Activated CD4-positive, alpha-beta memory T cell treated with anti-CD3 and anti-CD28 coated beads, Interleukin-2, amount 10 ng/mL, durations not matched to agents 7 days and 5 days (primary cell): Measurements from ENCODE around the gene ZC3HAV1L. TPM values are rescaled to one million over a fixed set of nuclear protein-coding genes. Genes with fewer than 3 reads are reported as not detected.
"Not testable (repeated sequence)": the region's sequence is repeated elsewhere in the genome, so short reads cannot be mapped to it uniquely, and the experiment has no call there.

Experiments used
- CTCF ChIA-PET: fragments of 350-600 bp; sonication (Branson Sonifier 250); formaldehyde crosslinking; loops from one replicate; lab custom pipeline; 2021; ENCODE audit warnings: antibody characterized with exemption, inconsistent platforms; lab: Charles Lee
- POLR2A ChIA-PET: fragments of 350-600 bp; sonication (Branson Sonifier 250); formaldehyde crosslinking; loops from one replicate; lab custom pipeline; 2021; ENCODE audit warnings: antibody characterized with exemption; lab: Charles Lee
- DNase-seq: peaks from one replicate; pipeline ENCODE4 v3.0.0-alpha.2; 2020
- H3K27ac Mint-ChIP-seq: one replicate; pipeline ENCODE4 v1.8.0; 2021; ENCODE audit warnings: mild to moderate bottlenecking, mixed read lengths
- H3K27me3 Mint-ChIP-seq: one replicate; pipeline ENCODE4 v1.8.0; 2021; ENCODE audit warnings: mixed read lengths
- H3K36me3 Mint-ChIP-seq: one replicate; pipeline ENCODE4 v1.8.0; 2021; ENCODE audit warnings: low read depth, mixed read lengths
- H3K4me1 Mint-ChIP-seq: one replicate; pipeline ENCODE4 v1.8.0; 2021; ENCODE audit warnings: mixed read lengths
- H3K4me3 Mint-ChIP-seq: one replicate; pipeline ENCODE4 v1.8.0; 2021; ENCODE audit warnings: mild to moderate bottlenecking, mixed read lengths
- H3K9me3 Mint-ChIP-seq: one replicate; pipeline ENCODE4 v1.8.0; 2021; ENCODE audit warnings: mixed read lengths
- total RNA-seq, 2 experiments: library from RNA; stranded (reverse); gene quantifications; one replicate each; pipeline ENCODE4 v1.2.3, GENCODE V29; 2021

The ZC3HAV1L gene
- total RNA-seq, result 10 to 100 TPM; 16.7 to 17.8 TPM

GRCh38 chr7:139035586-139036353 lies at the start of gene ZC3HAV1L:
TSS of gene ZC3HAV1L (minus strand) at chr7:139036042. CDS start at chr7:139036017, 25 bp downstream.
- Mint-ChIP-seq H3K27ac (peak within 1 kb of the TSS; percentile 75), H3K36me3 (peaks cover 25% of the 10 kb centered on the region), H3K27me3 (peaks cover 13% of the 10 kb centered on the region), H3K4me3 (peak within 1 kb of the TSS; percentile 83), H3K4me1 (peaks cover 46% of the 10 kb centered on the region), H3K9me3 (no peaks in the 10 kb centered on the region)
- CTCF ChIA-PET, result interaction anchor here (1.1 to 2.3 kb wide), 7 partner anchors 8 to 59 kb away, joined by 3 to 9 read pairs (median 4); no protein-coding TSS in a partner anchor
- DNase-seq, result peak; percentile 61
- POLR2A ChIA-PET, result interaction anchor here (0.6 to 5.1 kb wide), 15 partner anchors 8 to 324 kb away, joined by 3 to 36 read pairs (median 4); partner anchors contain the start of gene LUC7L2

GRCh38 chr7:139084709-139085108 lies 48.9 kb upstream of the ZC3HAV1L start:
- Mint-ChIP-seq H3K4me1 (peaks cover 94% of the 10 kb centered on the region), H3K9me3 (peaks cover 8% of the 10 kb centered on the region), H3K27me3 (no peaks in the 10 kb centered on the region), H3K4me3 (no peak overlapping the region), H3K36me3 (peaks cover 96% of the 10 kb centered on the region), H3K27ac (peak overlapping the region; percentile 70)
- DNase-seq, result no peak
- ChIA-PET POLR2A (interaction anchor here (0.7 to 5.1 kb wide), 7 partner anchors 8 to 39 kb away, joined by 3 to 42 read pairs (median 4); no protein-coding TSS in a partner anchor), CTCF (interaction anchor here (0.9 to 2.4 kb wide), 3 partner anchors 8 to 11 kb away, joined by 3 to 12 read pairs (median 4); no protein-coding TSS in a partner anchor)

- ChIA-PET CTCF (interaction anchor here (0.6 to 2.2 kb wide), 2 partner anchors 13 to 780 kb away, joined by 3 to 7 read pairs; no protein-coding TSS in a partner anchor), POLR2A (interaction anchor here (1.4 to 2.5 kb wide), 3 partner anchors 10 to 22 kb away, joined by 4 to 15 read pairs (median 9); no protein-coding TSS in a partner anchor)
- Mint-ChIP-seq H3K4me1 (peaks cover 92% of the 10 kb centered on the region), H3K9me3 (no peaks in the 10 kb centered on the region), H3K4me3 (no peak overlapping the region), H3K36me3 (peaks cover 96% of the 10 kb centered on the region), H3K27ac (peak overlapping the region; percentile 70), H3K27me3 (no peaks in the 10 kb centered on the region)
- no peak for DNase-seq
These were observed 45.7 kb upstream of the ZC3HAV1L start for GRCh38 chr7:139081584-139081983.

GRCh38 chr7:139080905-139081304 lies 45.1 kb upstream of the ZC3HAV1L start:
- POLR2A ChIA-PET, result interaction anchor here (1.1 to 2.5 kb wide), 4 partner anchors 11 to 21 kb away, joined by 3 to 15 read pairs (median 6); no protein-coding TSS in a partner anchor

GRCh38 chr7:139079861-139080260 lies 44.0 kb upstream of the ZC3HAV1L start:
- H3K4me1 Mint-ChIP-seq, result peaks cover 87% of the 10 kb centered on the region

More at GRCh38 chr7:139080905-139081304, 45.1 kb upstream of the ZC3HAV1L start:
- Mint-ChIP-seq H3K27me3 (no peaks in the 10 kb centered on the region), H3K4me1 (peaks cover 90% of the 10 kb centered on the region), H3K36me3 (peaks cover 96% of the 10 kb centered on the region), H3K4me3 (peak overlapping the region; percentile 15), H3K27ac (peak overlapping the region; percentile 70), H3K9me3 (no peaks in the 10 kb centered on the region)
- CTCF ChIA-PET, result interaction anchor here (1.1 to 2.2 kb wide), 2 partner anchors 11 to 14 kb away, joined by 4 to 7 read pairs; no protein-coding TSS in a partner anchor
- DNase-seq, result no peak

GRCh38 chr7:139078911-139079310 lies 43.1 kb upstream of the ZC3HAV1L start:
- Mint-ChIP-seq H3K4me3 (no peak overlapping the region), H3K9me3 (no peaks in the 10 kb centered on the region), H3K27ac (peak overlapping the region; percentile 81), H3K27me3 (no peaks in the 10 kb centered on the region), H3K4me1 (peaks cover 84% of the 10 kb centered on the region), H3K36me3 (peaks cover 92% of the 10 kb centered on the region)
- DNase-seq, result no peak
- ChIA-PET POLR2A (interaction anchor here (1.2 to 1.3 kb wide), 2 partner anchors 13 to 15 kb away, joined by 3 to 4 read pairs; no protein-coding TSS in a partner anchor), CTCF (interaction anchor here (0.6 to 1.4 kb wide), 2 partner anchors 26 to 192 kb away, joined by 3 read pairs; no protein-coding TSS in a partner anchor)

More at GRCh38 chr7:139079861-139080260, 44.0 kb upstream of the ZC3HAV1L start:
- POLR2A ChIA-PET, result interaction anchor here (0.6 to 2.5 kb wide), 9 partner anchors 9 to 38 kb away, joined by 3 to 15 read pairs (median 3); no protein-coding TSS in a partner anchor
- Mint-ChIP-seq H3K4me3 (no peak overlapping the region), H3K36me3 (peaks cover 94% of the 10 kb centered on the region), H3K27ac (peak overlapping the region; percentile 70), H3K9me3 (no peaks in the 10 kb centered on the region), H3K27me3 (no peaks in the 10 kb centered on the region)
- CTCF ChIA-PET, result interaction anchor here (1.0 to 2.2 kb wide), 3 partner anchors 10 to 25 kb away, joined by 4 to 7 read pairs (median 5); no protein-coding TSS in a partner anchor
- DNase-seq, result no peak

GRCh38 chr7:139078399-139078798 lies 42.6 kb upstream of the ZC3HAV1L start:
- no peaks in the 10 kb centered on the region for H3K27me3 Mint-ChIP-seq
- peaks cover 84% of the 10 kb centered on the region for H3K4me1 Mint-ChIP-seq
- DNase-seq, result no peak
- no peaks in the 10 kb centered on the region for H3K9me3 Mint-ChIP-seq
- ChIA-PET CTCF (interaction anchor here (0.6 to 1.4 kb wide), 2 partner anchors 26 to 192 kb away, joined by 3 read pairs; no protein-coding TSS in a partner anchor), POLR2A (interaction anchor here (1.2 to 1.4 kb wide), 3 partner anchors 13 to 30 kb away, joined by 3 to 4 read pairs (median 3); no protein-coding TSS in a partner anchor)
- H3K4me3 Mint-ChIP-seq, result no peak overlapping the region
- H3K27ac Mint-ChIP-seq, result peak overlapping the region; percentile 81
- peaks cover 92% of the 10 kb centered on the region for H3K36me3 Mint-ChIP-seq

- peak overlapping the region; percentile 21 for H3K27ac Mint-ChIP-seq
- H3K36me3 Mint-ChIP-seq, result peaks cover 91% of the 10 kb centered on the region
- ChIA-PET CTCF (interaction anchor here (1.0 to 1.4 kb wide), 2 partner anchors 17 to 191 kb away, joined by 3 to 4 read pairs; no protein-coding TSS in a partner anchor), POLR2A (interaction anchor here (0.8 to 1.4 kb wide), 3 partner anchors 14 to 29 kb away, joined by 3 read pairs; no protein-coding TSS in a partner anchor)
- not testable (repeated sequence) for DNase-seq, H3K9me3 Mint-ChIP-seq, H3K4me3 Mint-ChIP-seq, H3K27me3 Mint-ChIP-seq
- H3K4me1 Mint-ChIP-seq, result peaks cover 83% of the 10 kb centered on the region
These were observed 41.9 kb upstream of the ZC3HAV1L start for GRCh38 chr7:139077706-139078105.

GRCh38 chr7:139075871-139076686 lies 40.2 kb upstream of the ZC3HAV1L start:
- Mint-ChIP-seq H3K9me3 (no peaks in the 10 kb centered on the region), H3K4me3 (no peak overlapping the region), H3K4me1 (peaks cover 82% of the 10 kb centered on the region), H3K36me3 (peaks cover 92% of the 10 kb centered on the region), H3K27me3 (no peaks in the 10 kb centered on the region), H3K27ac (peak overlapping the region; percentile 44)
- ChIA-PET POLR2A (interaction anchor here (0.9 to 3.3 kb wide), 9 partner anchors 8 to 190 kb away, joined by 4 to 23 read pairs (median 9); no protein-coding TSS in a partner anchor), CTCF (interaction anchor here (0.6 to 4.0 kb wide), 19 partner anchors 8 to 318 kb away, joined by 3 to 37 read pairs (median 8); partner anchors contain the start of genes FMC1 and ZC3HAV1L)
- no peak for DNase-seq

GRCh38 chr7:139075031-139075652 lies 39.3 kb upstream of the ZC3HAV1L start:
- ChIA-PET POLR2A (interaction anchor here (0.8 to 3.3 kb wide), 17 partner anchors 9 to 284 kb away, joined by 3 to 23 read pairs (median 6); partner anchors contain the start of gene LUC7L2), CTCF (interaction anchor here (0.6 to 4.0 kb wide), 34 partner anchors 9 to 319 kb away, joined by 3 to 37 read pairs (median 6); partner anchors contain the start of genes FMC1 and ZC3HAV1L)
- Mint-ChIP-seq H3K4me3 (peak overlapping the region; percentile 36), H3K9me3 (no peaks in the 10 kb centered on the region), H3K36me3 (peaks cover 86% of the 10 kb centered on the region), H3K27ac (peak overlapping the region; percentile 58), H3K4me1 (peaks cover 74% of the 10 kb centered on the region), H3K27me3 (no peaks in the 10 kb centered on the region)
- DNase-seq, result peak; percentile 73

GRCh38 chr7:139072796-139073195 lies 37.0 kb upstream of the ZC3HAV1L start:
- Mint-ChIP-seq H3K36me3 (peaks cover 84% of the 10 kb centered on the region), H3K27me3 (no peaks in the 10 kb centered on the region), H3K9me3 (no peaks in the 10 kb centered on the region), H3K4me1 (peaks cover 65% of the 10 kb centered on the region), H3K4me3 (peak overlapping the region; percentile 30), H3K27ac (peak overlapping the region; percentile 78)
- DNase-seq, result no peak
- ChIA-PET POLR2A (interaction anchor here (0.9 to 3.3 kb wide), 8 partner anchors 9 to 38 kb away, joined by 3 to 23 read pairs (median 6); partner anchors contain the start of gene ZC3HAV1L), CTCF (interaction anchor here (0.9 to 4.0 kb wide), 8 partner anchors 11 to 186 kb away, joined by 3 to 29 read pairs (median 3); no protein-coding TSS in a partner anchor)
